Measurements from ENCODE around the gene NNMT. TPM values are rescaled to one million over a fixed set of nuclear protein-coding genes. Genes with fewer than 3 reads are reported as not detected.

Gene NNMT
- total RNA-seq, 2 experiments from 2014 or later, result not detected

DNA sequence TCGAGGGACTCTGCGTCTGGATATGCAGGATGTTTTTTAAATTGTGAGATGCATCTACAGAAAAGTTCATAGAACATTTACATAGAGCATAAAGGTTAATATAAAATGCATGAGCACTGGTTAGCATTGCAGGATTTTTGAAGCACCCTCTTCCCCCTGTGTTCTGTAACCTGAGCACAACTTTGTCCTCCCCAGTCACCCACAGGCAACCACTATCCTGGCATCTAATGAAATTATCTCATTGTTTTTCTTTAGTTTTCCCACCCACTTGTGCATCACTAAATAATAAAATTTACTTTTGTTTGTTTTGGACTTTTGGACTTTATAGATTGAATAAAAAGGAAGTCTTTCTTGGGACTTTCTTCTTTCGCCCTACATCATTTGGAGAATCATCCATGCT is 10.0 kb upstream of the NNMT start:
- Histone ChIP-seq H3K4me2 (ENCODE audit: low read length) (no peak overlapping the region), H3K79me2 (ENCODE audit: insufficient read depth, low read depth, low read length) (no peaks in the 10 kb centered on the region), H3K4me1 (ENCODE audit: insufficient read depth, low read length, poor library complexity, severe bottlenecking) (no peaks in the 10 kb centered on the region), H2AFZ (ENCODE audit: low read length) (no peak overlapping the region), H3K36me3 (ENCODE audit: insufficient read depth, low read length) (no peaks in the 10 kb centered on the region), H3K9me2 (ENCODE audit: insufficient read depth, low read length) (no peaks in the 10 kb centered on the region), H3K9me3 (ENCODE audit: low read length) (no peaks in the 10 kb centered on the region), H3K4me3 (ENCODE audit: low read depth, low read length, poor library complexity, severe bottlenecking) (no peak overlapping the region), H4K20me1 (ENCODE audit: insufficient read depth, low read length) (no peaks in the 10 kb centered on the region), H3K27ac (ENCODE audit: low read depth, low read length, poor library complexity, severe bottlenecking) (no peak overlapping the region)
- ChIA-PET CTCF (ENCODE audit: unreplicated experiment) (no interaction called here), POLR2A (no interaction called here)
- intact Hi-C loops (cut with micrococcal nuclease; ENCODE audit: unreplicated experiment), result no loop called here
- TF ChIP-seq EZH2phosphoT487 (IDR thresholded peaks at IDR 0.05; ENCODE audit: borderline replicate concordance, low read depth, low read length), result no peak
- TF ChIP-seq, protein P1, sequence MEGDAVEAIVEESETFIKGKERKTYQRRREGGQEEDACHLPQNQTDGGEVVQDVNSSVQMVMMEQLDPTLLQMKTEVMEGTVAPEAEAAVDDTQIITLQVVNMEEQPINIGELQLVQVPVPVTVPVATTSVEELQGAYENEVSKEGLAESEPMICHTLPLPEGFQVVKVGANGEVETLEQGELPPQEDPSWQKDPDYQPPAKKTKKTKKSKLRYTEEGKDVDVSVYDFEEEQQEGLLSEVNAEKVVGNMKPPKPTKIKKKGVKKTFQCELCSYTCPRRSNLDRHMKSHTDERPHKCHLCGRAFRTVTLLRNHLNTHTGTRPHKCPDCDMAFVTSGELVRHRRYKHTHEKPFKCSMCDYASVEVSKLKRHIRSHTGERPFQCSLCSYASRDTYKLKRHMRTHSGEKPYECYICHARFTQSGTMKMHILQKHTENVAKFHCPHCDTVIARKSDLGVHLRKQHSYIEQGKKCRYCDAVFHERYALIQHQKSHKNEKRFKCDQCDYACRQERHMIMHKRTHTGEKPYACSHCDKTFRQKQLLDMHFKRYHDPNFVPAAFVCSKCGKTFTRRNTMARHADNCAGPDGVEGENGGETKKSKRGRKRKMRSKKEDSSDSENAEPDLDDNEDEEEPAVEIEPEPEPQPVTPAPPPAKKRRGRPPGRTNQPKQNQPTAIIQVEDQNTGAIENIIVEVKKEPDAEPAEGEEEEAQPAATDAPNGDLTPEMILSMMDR (conservative IDR thresholded peaks at IDR 0.05; ENCODE audit: low read length), result no peak
- no TSS peak for BruUV-seq (replicated peaks)
- no peak for DNase-seq (ENCODE audit: low spot score)

DNA sequence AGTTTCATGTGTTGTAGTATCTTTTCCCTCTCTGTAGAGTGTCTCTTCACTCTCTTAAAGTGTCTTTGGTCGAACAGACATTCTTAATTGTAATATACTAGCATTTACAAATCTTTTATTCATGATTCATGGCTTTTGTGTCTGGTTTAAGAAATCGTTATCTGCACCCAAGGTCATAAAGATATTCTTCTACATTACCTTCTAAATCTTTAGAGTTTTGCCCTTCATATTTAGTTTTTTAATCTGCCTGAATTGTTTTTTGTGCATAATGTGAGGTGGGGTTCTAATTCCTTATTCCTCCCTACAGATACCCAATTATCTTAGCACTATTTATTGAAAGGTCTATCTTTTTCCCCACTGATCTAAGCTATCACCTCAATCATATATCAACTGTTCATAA is 9.0 kb upstream of the NNMT start:
- POLR2A ChIA-PET, result no interaction called here
- Histone ChIP-seq H3K27ac (ENCODE audit: low read depth, low read length, poor library complexity, severe bottlenecking) (no peak overlapping the region), H3K4me2 (ENCODE audit: low read length) (no peak overlapping the region), H2AFZ (ENCODE audit: low read length) (no peak overlapping the region), H3K4me1 (ENCODE audit: insufficient read depth, low read length, poor library complexity, severe bottlenecking) (no peaks in the 10 kb centered on the region), H3K4me3 (ENCODE audit: low read depth, low read length, poor library complexity, severe bottlenecking) (no peak overlapping the region), H3K9me3 (ENCODE audit: low read length) (no peaks in the 10 kb centered on the region), H4K20me1 (ENCODE audit: insufficient read depth, low read length) (no peaks in the 10 kb centered on the region), H3K79me2 (ENCODE audit: insufficient read depth, low read depth, low read length) (no peaks in the 10 kb centered on the region), H3K9me2 (ENCODE audit: insufficient read depth, low read length) (no peaks in the 10 kb centered on the region), H3K36me3 (ENCODE audit: insufficient read depth, low read length) (no peaks in the 10 kb centered on the region)
- TF ChIP-seq, protein P1 (conservative IDR thresholded peaks at IDR 0.05; ENCODE audit: low read length), result no peak
- TF ChIP-seq EZH2phosphoT487 (IDR thresholded peaks at IDR 0.05; ENCODE audit: borderline replicate concordance, low read depth, low read length), result no peak
- DNase-seq (ENCODE audit: low spot score), result no peak
- intact Hi-C loops (cut with micrococcal nuclease; ENCODE audit: unreplicated experiment), result no loop called here
- CTCF ChIA-PET (ENCODE audit: unreplicated experiment), result no interaction called here
- no TSS peak for BruUV-seq (replicated peaks)

- POLR2A ChIA-PET, result interaction anchor here (0.6 kb wide), 1 partner anchor 155 kb away, joined by 4 read pairs; no protein-coding TSS in a partner anchor
- Histone ChIP-seq H3K4me2 (ENCODE audit: low read length) (no peak overlapping the region), H4K20me1 (ENCODE audit: insufficient read depth, low read length) (no peaks in the 10 kb centered on the region), H3K4me1 (ENCODE audit: insufficient read depth, low read length, poor library complexity, severe bottlenecking) (no peaks in the 10 kb centered on the region), H3K36me3 (ENCODE audit: insufficient read depth, low read length) (no peaks in the 10 kb centered on the region), H2AFZ (ENCODE audit: low read length) (no peak overlapping the region), H3K9me2 (ENCODE audit: insufficient read depth, low read length) (no peaks in the 10 kb centered on the region), H3K9me3 (ENCODE audit: low read length) (no peaks in the 10 kb centered on the region), H3K27ac (ENCODE audit: low read depth, low read length, poor library complexity, severe bottlenecking) (no peak overlapping the region), H3K79me2 (ENCODE audit: insufficient read depth, low read depth, low read length) (no peaks in the 10 kb centered on the region), H3K4me3 (ENCODE audit: low read depth, low read length, poor library complexity, severe bottlenecking) (no peak overlapping the region)
- TF ChIP-seq EZH2phosphoT487 (IDR thresholded peaks at IDR 0.05; ENCODE audit: borderline replicate concordance, low read depth, low read length), result no peak
- TF ChIP-seq, protein P1 (conservative IDR thresholded peaks at IDR 0.05; ENCODE audit: low read length), result no peak
- CTCF ChIA-PET (ENCODE audit: unreplicated experiment), result no interaction called here
- intact Hi-C loops (cut with micrococcal nuclease; ENCODE audit: unreplicated experiment), result no loop called here
- no peak for DNase-seq (ENCODE audit: low spot score)
- no TSS peak for BruUV-seq (replicated peaks)
Measured at GRCh38 chr11:114288136-114288535, 8.1 kb upstream of the NNMT start.
